Gastroesophageal sphincter (tissue), 4 donors: Measurements from ENCODE around the gene SLC2A9. TPM values are rescaled to one million over a fixed set of nuclear protein-coding genes. Genes with fewer than 3 reads are reported as not detected.

Experiments used
- ATAC-seq: fragments of 150-250 bp; one replicate; pipeline ENCODE4 v1.9.1; 2016; ENCODE audit warnings: mild to moderate bottlenecking, moderate library complexity
- H3K27ac ChIP-seq, 4 donors: fragments of 200-600 bp; sonication (generic) in 3 of 4; 1 replicate in 3 of 4; 2 replicates in 1 of 4; pipeline ENCODE4 v1.5.1; 2016 to 2019
- H3K27me3 ChIP-seq: fragments of 200-600 bp; sonication (generic); one replicate; pipeline ENCODE4 v1.5.1; 2019
- H3K36me3 ChIP-seq, 2 donors: fragments of 200-600 bp; sonication (generic); one replicate each; pipeline ENCODE4 v1.5.1; 2019; ENCODE audit warnings: control low read depth in 1 of 2
- H3K4me1 ChIP-seq, 3 donors: fragments of 200-600 bp; sonication (generic); 1 replicate in 2 of 3; 2 replicates in 1 of 3; pipeline ENCODE4 v1.5.1; 2016 to 2019; ENCODE audit warnings: control low read depth in 2 of 3
- H3K4me3 ChIP-seq, 2 donors: fragments of 200-600 bp; sonication (generic); one replicate each; pipeline ENCODE4 v1.5.1; 2019; ENCODE audit warnings: mild to moderate bottlenecking in 1 of 2, moderate library complexity in 1 of 2
- H3K9me3 ChIP-seq, 3 donors: fragments of 200-600 bp; sonication (generic); one replicate each; pipeline ENCODE4 v1.5.1; 2017 to 2019; ENCODE audit warnings: control low read depth in 2 of 3
- EP300 ChIP-seq: sonication (generic); formaldehyde crosslinking; IDR thresholded peaks from one replicate; pipeline ENCODE4 v1.6.1; 2017; ENCODE audit warnings: antibody characterized with exemption, mild to moderate bottlenecking
- POLR2A ChIP-seq, 2 donors: fragments of 450-650 bp; IDR thresholded peaks; one replicate each; pipeline ENCODE4 v1.6.1; 2017; ENCODE audit warnings: antibody characterized with exemption in 2 of 2, mild to moderate bottlenecking in 2 of 2, moderate library complexity in 1 of 2
- POLR2AphosphoS5 ChIP-seq: sonication (generic); formaldehyde crosslinking; IDR thresholded peaks from one replicate; pipeline ENCODE4 v1.6.1; 2017; ENCODE audit warnings: antibody characterized with exemption
- WGBS, 2 donors: methylation state at CpG; one replicate each; pipeline ENCODE4 v1.1.5; 2018; ENCODE audit warnings: low coverage in 1 of 2; 5-methylcytosine and 5-hydroxymethylcytosine counted together
- total RNA-seq, 4 donors: library from RNA; depleted of rRNA; stranded (reverse); fragments of >200 nt; gene quantifications; one replicate each; pipeline ENCODE4 v1.1.0, GENCODE V29; 2016
- TF ChIP-seq, protein P1 (sequence below), 4 experiments: fragments of 200-600 bp in 2 of 4; fragments of 450-650 bp in 2 of 4; sonication (generic) in 1 of 4; IDR thresholded peaks; one replicate each; pipeline ENCODE4 v1.5.1; 2017 to 2019; ENCODE audit warnings: antibody characterized with exemption in 4 of 4, mild to moderate bottlenecking in 2 of 4, moderate library complexity in 2 of 4

Gene SLC2A9
- total RNA-seq, 4 donors from 2014 or later = 3.1 to 6.5 (median 4.3) TPM

DNA sequence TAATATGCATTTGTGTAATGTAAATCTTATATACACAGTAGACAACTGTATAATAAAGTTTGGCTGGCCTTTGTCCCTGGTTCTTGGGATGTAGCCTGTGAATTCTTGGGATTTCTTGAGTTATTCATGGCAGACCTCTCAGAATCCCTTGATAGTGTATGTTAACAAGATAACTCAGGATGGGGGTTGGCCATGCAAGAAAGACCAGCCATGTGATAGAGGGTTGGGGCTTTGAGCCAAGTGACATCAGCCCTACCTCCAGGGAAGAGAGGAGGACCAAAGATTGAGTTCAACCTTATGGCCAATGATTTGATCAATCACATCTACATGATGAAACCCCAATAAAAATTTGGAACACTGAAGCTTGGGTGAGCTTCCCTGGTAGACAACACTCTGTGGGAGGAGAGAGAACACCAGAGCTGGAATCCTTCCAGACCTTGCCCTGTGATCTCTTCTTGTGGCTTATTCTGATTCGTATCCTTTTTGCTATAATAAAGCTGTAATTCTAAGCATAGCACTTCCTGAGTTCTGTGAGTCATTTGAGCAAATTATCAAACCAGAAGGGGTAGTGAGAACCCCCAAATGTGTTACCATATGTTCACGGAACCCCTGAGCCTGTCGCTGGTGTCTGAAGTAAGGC is 11.3 kb downstream of the SLC2A9 start:
- no peak for TF ChIP-seq POLR2AphosphoS5
- WGBS, 2 donors = 91 to 100% methylated on average over 2 to 3 of the region's 3 CpGs
- Histone ChIP-seq H3K36me3 (no peaks in the 10 kb centered on the region), H3K27ac (no peak overlapping the region), H3K9me3 (no peaks in the 10 kb centered on the region), H3K4me1 (peaks cover 0 to 33% (median 22%) of the 10 kb centered on the region in 3 donors), H3K4me3 (no peak overlapping the region), H3K27me3 (no peaks in the 10 kb centered on the region)
- no peak for ATAC-seq

DNA sequence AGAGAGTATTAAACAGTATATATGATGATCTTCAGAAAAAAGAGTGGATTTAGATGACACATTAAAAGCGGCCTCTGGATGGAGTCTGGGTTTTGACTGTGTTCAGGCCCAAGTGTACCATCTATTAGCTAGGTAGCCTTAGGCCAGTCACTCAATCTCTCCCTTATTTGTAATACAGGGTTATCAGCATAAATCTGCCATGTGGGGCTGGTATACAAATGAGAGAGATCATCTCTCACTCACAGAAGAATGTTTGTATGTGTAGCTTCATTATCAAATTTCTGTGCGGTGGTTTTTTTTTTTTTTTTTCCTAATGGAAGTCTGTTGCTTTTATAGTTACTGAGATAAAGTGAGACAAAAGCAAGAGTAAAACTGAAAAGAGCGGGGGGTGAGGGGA is 12.7 kb downstream of the SLC2A9 start:
- ATAC-seq = no peak
- Histone ChIP-seq H3K9me3 (no peaks in the 10 kb centered on the region), H3K27me3 (no peaks in the 10 kb centered on the region), H3K27ac (peak overlapping the region in 3 of 4 donors; percentile 17 to 51 (median 31)), H3K4me3 (no peak overlapping the region), H3K4me1 (peaks cover 0 to 33% (median 22%) of the 10 kb centered on the region in 3 donors), H3K36me3 (no peaks in the 10 kb centered on the region)
- TF ChIP-seq, protein P1, sequence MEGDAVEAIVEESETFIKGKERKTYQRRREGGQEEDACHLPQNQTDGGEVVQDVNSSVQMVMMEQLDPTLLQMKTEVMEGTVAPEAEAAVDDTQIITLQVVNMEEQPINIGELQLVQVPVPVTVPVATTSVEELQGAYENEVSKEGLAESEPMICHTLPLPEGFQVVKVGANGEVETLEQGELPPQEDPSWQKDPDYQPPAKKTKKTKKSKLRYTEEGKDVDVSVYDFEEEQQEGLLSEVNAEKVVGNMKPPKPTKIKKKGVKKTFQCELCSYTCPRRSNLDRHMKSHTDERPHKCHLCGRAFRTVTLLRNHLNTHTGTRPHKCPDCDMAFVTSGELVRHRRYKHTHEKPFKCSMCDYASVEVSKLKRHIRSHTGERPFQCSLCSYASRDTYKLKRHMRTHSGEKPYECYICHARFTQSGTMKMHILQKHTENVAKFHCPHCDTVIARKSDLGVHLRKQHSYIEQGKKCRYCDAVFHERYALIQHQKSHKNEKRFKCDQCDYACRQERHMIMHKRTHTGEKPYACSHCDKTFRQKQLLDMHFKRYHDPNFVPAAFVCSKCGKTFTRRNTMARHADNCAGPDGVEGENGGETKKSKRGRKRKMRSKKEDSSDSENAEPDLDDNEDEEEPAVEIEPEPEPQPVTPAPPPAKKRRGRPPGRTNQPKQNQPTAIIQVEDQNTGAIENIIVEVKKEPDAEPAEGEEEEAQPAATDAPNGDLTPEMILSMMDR (IDR thresholded peaks at IDR 0.05) = no peak
- TF ChIP-seq POLR2A (IDR thresholded peaks at IDR 0.05) (no peak), EP300 (no peak), POLR2AphosphoS5 (no peak)
- 36 to 80% methylated on average over 2 to 3 of the region's 3 CpGs for WGBS, 2 donors

DNA sequence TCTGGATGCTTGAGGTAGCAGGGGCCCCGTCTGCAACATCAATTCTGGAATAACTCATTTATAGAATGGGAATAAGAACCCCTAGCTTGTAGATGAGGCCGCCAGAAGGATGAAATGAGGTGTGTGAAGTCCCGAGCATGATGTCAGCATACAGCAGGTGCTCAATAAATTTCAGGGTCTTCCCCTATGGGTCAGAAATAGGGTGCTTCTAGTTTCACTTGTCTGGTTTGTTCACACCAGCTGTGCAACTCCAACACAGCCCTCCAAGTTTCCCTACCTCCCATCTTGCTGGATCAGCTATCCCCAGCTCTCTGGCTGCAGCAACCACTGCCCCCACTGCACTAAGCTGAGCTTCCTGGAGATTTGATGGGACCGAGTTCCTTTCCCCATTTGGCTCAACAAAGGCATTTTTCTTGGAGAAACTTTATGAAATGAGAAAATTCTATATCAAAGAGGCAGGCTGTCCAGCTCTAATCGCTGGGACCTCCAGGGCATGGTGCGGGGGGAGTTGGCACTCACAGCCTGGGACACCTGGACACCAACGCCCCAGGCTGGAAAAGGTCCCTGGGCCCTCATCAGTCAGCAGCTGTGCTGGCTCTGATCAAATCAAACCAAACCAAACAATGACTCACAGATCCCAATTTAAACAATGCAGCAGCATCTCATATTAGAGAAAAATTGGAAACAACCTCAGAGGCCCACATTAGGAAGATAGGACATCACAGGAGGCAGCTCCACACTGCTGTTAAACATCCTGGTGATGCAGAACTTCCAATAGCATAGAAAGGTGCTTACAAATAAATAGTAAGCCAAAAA is 13.3 kb downstream of the SLC2A9 start:
- no peak for ATAC-seq
- no peaks in the 10 kb centered on the region for H3K36me3 ChIP-seq
- H3K4me3 ChIP-seq = no peak overlapping the region
- 23 to 87% methylated on average over 3 of the region's 7 CpGs for WGBS, 2 donors
- H3K27me3 ChIP-seq = no peaks in the 10 kb centered on the region
- H3K9me3 ChIP-seq = no peaks in the 10 kb centered on the region
- H3K4me1 ChIP-seq = peaks cover 0 to 33% (median 22%) of the 10 kb centered on the region in 3 donors
- peak overlapping the region in 3 of 4 donors; percentile 17 to 63 (median 51) for H3K27ac ChIP-seq
- no peak for TF ChIP-seq POLR2A (IDR thresholded peaks at IDR 0.05)
- TF ChIP-seq POLR2AphosphoS5 = no peak
- TF ChIP-seq EP300 = no peak
- TF ChIP-seq, protein P1 (IDR thresholded peaks at IDR 0.05) = no peak

DNA sequence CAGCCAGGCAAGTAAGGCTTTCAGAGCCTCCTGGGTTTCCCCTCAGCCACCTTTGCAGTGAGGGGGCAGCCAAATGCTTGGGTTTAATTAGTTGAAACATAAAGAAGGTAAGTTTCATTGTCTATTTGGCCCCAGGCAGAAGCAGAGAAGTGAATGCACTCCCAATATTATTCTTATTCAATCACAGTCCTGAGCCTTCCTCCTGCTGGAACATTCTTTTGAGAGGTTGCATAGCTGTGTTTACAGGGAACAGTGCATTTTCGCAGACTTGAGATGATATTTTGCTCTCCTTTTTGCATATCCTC is 13.9 kb downstream of the SLC2A9 start:
- Histone ChIP-seq H3K9me3 (no peaks in the 10 kb centered on the region), H3K27me3 (no peaks in the 10 kb centered on the region), H3K4me3 (no peak overlapping the region), H3K27ac (peak overlapping the region in 3 of 4 donors; percentile 46 to 68 (median 63)), H3K36me3 (no peaks in the 10 kb centered on the region), H3K4me1 (peaks cover 0 to 33% (median 22%) of the 10 kb centered on the region in 3 donors)
- TF ChIP-seq POLR2A (IDR thresholded peaks at IDR 0.05) (no peak), EP300 (no peak), POLR2AphosphoS5 (no peak)
- TF ChIP-seq, protein P1 (IDR thresholded peaks at IDR 0.05) = no peak
- ATAC-seq = no peak
- 80 to 100% methylated on average over 1 of the region's 1 CpG for WGBS, 2 donors

DNA sequence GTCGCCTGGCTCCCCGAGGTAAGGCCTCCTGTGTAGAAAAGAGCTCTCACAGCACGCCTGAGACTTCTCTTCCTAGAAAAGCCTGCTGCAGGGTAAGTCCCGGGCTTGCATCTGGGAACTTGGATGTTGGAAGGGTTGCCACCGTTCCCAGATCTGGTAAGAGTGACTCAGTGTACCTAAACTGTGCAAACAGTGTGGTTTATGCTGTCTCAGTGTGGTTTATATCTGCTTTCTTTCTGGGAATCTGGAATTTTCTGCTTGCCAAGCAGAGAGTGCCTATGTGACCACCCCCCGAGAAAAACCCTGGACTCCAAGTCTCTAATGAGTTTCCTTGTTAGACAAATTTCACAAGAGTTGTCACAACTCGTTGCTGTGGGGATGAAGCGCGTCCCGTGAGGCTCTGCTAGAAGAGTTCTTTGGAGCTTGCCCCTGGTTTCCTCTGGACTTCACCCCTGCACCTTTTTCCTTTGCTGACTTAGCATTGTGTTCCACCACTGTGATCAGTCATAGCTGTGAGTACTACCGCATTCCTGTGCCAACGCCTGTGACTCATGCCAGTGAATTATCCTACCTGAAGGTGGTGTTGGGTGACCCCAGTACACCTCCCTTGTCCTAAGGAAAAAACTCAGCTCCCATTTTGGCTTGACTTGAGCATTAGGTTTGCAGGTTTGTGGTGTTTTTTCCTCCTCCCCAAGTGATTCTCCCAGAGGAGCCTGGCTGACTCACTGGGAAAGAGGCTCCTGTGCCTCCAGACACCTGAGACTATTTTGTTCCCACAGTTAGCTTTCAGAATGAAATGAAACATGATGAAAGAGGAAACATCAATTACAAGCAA is 14.5 kb downstream of the SLC2A9 start:
- H3K4me3 ChIP-seq = no peak overlapping the region
- H3K4me1 ChIP-seq = peaks cover 0 to 33% (median 22%) of the 10 kb centered on the region in 3 donors
- H3K27me3 ChIP-seq = no peaks in the 10 kb centered on the region
- TF ChIP-seq, protein P1 (IDR thresholded peaks at IDR 0.05) = no peak
- TF ChIP-seq POLR2AphosphoS5 = no peak
- TF ChIP-seq POLR2A (IDR thresholded peaks at IDR 0.05) = no peak
- TF ChIP-seq EP300 = no peak
- WGBS, 2 donors = 60 to 80% methylated on average over 1 to 6 of the region's 12 CpGs
- H3K27ac ChIP-seq = peak overlapping the region in 3 of 4 donors; percentile 46 to 68 (median 63)
- peak; percentile 50 for ATAC-seq
- no peaks in the 10 kb centered on the region for H3K36me3 ChIP-seq
- no peaks in the 10 kb centered on the region for H3K9me3 ChIP-seq
